Loucy (cell line): ENCODE results near the gene EFNA5.

ENCODE experiments used
- H2AFZ ChIP-seq: fragments of 200-600 bp; sonication (generic); 2 replicates; pipeline ENCODE4 v1.6.0; 2016; ENCODE audit warnings: antibody characterized with exemption, mild to moderate bottlenecking, low read length, moderate library complexity
- H3F3A ChIP-seq: fragments of 200-600 bp; 2 replicates; pipeline ENCODE4 v1.6.0; 2016; ENCODE audit warnings: antibody characterized with exemption, low read depth, mild to moderate bottlenecking
- H3K27me3 ChIP-seq: fragments of 200-600 bp; sonication (generic); 2 replicates; pipeline ENCODE4 v1.6.1; 2014; ENCODE audit warnings: low read length, mild to moderate bottlenecking; ENCODE audit not compliant: insufficient read depth, poor library complexity, severe bottlenecking
- H3K36me3 ChIP-seq: fragments of 200-600 bp; sonication (generic); 2 replicates; pipeline ENCODE4 v1.6.1; 2016; ENCODE audit warnings: low read length; ENCODE audit not compliant: insufficient read depth
- H3K4me1 ChIP-seq: fragments of 200-600 bp; sonication (generic); 2 replicates; pipeline ENCODE4 v1.5.1; 2014; ENCODE audit warnings: low read length, mild to moderate bottlenecking; ENCODE audit not compliant: insufficient read depth, poor library complexity, severe bottlenecking
- H3K4me2 ChIP-seq: fragments of 200-600 bp; sonication (generic); 2 replicates; pipeline ENCODE4 v1.6.0; 2014; ENCODE audit warnings: antibody characterized with exemption, low read length, low read depth, mild to moderate bottlenecking; ENCODE audit not compliant: poor library complexity, severe bottlenecking
- H3K4me3 ChIP-seq: fragments of 200-600 bp; sonication (generic); 2 replicates; pipeline ENCODE4 v1.5.1; 2014; ENCODE audit warnings: low read length, mild to moderate bottlenecking, mixed read lengths; ENCODE audit not compliant: poor library complexity, severe bottlenecking
- H3K79me2 ChIP-seq: fragments of 200-600 bp; sonication (generic); 2 replicates; pipeline ENCODE4 v1.6.1; 2014; ENCODE audit warnings: low read length; ENCODE audit not compliant: insufficient read depth
- H3K9ac ChIP-seq: fragments of 200-600 bp; sonication (generic); 2 replicates; pipeline ENCODE4 v1.6.0; 2014; ENCODE audit warnings: mild to moderate bottlenecking, low read depth, low read length, moderate library complexity; ENCODE audit not compliant: poor library complexity, severe bottlenecking
- H3K9me2 ChIP-seq: fragments of 200-600 bp; sonication (generic); replicated peaks from 2 replicates; pipeline ENCODE4 v1.6.1; 2016; ENCODE audit warnings: low read depth, low read length, mixed read lengths
- H3K9me3 ChIP-seq: fragments of 200-600 bp; sonication (generic); 2 replicates; pipeline ENCODE4 v1.6.1; 2014; ENCODE audit warnings: mild to moderate bottlenecking, antibody characterized with exemption, low read length, low read depth; ENCODE audit not compliant: insufficient read depth
- H4K20me1 ChIP-seq: fragments of 200-600 bp; sonication (generic); 2 replicates; pipeline ENCODE4 v1.6.0; 2014; ENCODE audit warnings: antibody characterized with exemption, low read length, mild to moderate bottlenecking; ENCODE audit not compliant: insufficient read depth, poor library complexity, severe bottlenecking
- EZH2phosphoT487 ChIP-seq: fragments of 200-600 bp; IDR thresholded peaks from 2 replicates; pipeline ENCODE4 v1.6.1; 2018; ENCODE audit warnings: antibody characterized with exemption, mild to moderate bottlenecking, moderate library complexity, borderline replicate concordance
- TF ChIP-seq, protein P1 (sequence below): fragments of 200-600 bp; sonication (generic); conservative IDR thresholded peaks from 2 replicates; pipeline ENCODE4 v1.5.1; 2014; ENCODE audit warnings: mild to moderate bottlenecking, antibody characterized with exemption, low read length

The EFNA5 gene

DNA sequence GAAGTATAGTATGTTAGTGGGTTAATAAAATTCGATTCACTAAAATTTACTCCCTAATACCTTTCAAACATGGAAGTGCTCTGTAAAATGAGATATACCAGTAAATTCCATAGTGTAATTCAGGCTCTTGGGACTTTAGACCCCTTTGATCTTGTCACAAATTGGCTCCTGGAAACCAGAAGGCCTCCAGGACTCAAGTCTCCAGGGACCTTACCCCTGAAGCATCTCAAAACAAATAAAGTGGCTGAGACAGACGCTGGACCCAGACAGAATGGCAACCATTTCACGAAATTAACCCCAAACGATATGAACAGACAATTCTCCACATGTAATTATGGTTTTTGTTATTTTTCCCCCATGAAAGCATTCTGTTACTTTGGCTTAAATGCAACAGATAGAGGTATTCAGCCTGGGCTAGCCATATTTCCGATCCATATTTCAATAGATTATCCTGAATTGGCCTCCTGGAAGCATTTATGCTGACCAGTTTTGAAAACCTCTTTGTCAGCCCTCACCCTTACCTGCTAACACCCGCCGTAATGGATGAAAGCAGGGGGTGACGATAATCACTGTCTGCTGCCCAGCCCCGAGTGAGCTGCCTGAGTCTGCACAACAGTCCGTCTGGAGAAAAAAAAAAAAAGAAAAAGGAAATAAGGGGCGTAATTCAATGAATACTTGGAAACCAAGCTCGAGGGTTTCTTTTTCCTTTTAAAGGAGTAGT is 34.1 kb upstream of the EFNA5 start:
- no peak overlapping the region for H3K9ac ChIP-seq
- no peaks in the 10 kb centered on the region for H3F3A ChIP-seq
- H2AFZ ChIP-seq: no peak overlapping the region
- no peaks in the 10 kb centered on the region for H3K27me3 ChIP-seq
- no peak overlapping the region for H3K4me3 ChIP-seq
- H3K36me3 ChIP-seq: no peaks in the 10 kb centered on the region
- H3K4me2 ChIP-seq: no peak overlapping the region
- no peaks in the 10 kb centered on the region for H3K9me2 ChIP-seq
- no peaks in the 10 kb centered on the region for H3K9me3 ChIP-seq
- TF ChIP-seq EZH2phosphoT487: no peak
- TF ChIP-seq, protein P1, sequence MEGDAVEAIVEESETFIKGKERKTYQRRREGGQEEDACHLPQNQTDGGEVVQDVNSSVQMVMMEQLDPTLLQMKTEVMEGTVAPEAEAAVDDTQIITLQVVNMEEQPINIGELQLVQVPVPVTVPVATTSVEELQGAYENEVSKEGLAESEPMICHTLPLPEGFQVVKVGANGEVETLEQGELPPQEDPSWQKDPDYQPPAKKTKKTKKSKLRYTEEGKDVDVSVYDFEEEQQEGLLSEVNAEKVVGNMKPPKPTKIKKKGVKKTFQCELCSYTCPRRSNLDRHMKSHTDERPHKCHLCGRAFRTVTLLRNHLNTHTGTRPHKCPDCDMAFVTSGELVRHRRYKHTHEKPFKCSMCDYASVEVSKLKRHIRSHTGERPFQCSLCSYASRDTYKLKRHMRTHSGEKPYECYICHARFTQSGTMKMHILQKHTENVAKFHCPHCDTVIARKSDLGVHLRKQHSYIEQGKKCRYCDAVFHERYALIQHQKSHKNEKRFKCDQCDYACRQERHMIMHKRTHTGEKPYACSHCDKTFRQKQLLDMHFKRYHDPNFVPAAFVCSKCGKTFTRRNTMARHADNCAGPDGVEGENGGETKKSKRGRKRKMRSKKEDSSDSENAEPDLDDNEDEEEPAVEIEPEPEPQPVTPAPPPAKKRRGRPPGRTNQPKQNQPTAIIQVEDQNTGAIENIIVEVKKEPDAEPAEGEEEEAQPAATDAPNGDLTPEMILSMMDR: no peak
- no peaks in the 10 kb centered on the region for H3K4me1 ChIP-seq
- no peaks in the 10 kb centered on the region for H3K79me2 ChIP-seq
- H4K20me1 ChIP-seq: no peaks in the 10 kb centered on the region

DNA sequence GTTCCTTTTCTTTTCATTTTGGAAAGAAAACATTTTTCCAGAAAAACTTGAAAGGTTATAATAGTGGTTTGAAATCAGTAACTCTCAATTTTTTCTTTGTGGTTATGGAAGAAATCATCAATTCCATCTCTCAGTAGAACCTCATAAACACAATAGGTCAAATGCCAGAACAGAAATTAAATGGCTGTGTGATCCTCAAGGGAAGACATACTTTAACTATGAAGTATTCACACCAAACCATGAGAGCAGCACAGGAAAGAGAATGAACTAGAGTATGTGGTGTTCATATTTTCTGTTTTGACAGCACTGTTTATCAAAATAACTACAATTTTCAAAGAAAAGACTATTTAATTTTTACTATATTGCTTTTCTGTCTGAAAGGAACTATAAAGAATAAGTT is 29.7 kb upstream of the EFNA5 start:
- no peak overlapping the region for H3K9ac ChIP-seq
- no peaks in the 10 kb centered on the region for H3K79me2 ChIP-seq
- no peaks in the 10 kb centered on the region for H4K20me1 ChIP-seq
- no peaks in the 10 kb centered on the region for H3K27me3 ChIP-seq
- TF ChIP-seq, protein P1: no peak
- TF ChIP-seq EZH2phosphoT487: no peak
- H3K4me2 ChIP-seq: no peak overlapping the region
- no peaks in the 10 kb centered on the region for H3F3A ChIP-seq
- no peaks in the 10 kb centered on the region for H3K9me2 ChIP-seq
- H3K4me1 ChIP-seq: no peaks in the 10 kb centered on the region
- no peak overlapping the region for H3K4me3 ChIP-seq
- no peaks in the 10 kb centered on the region for H3K36me3 ChIP-seq
- H3K9me3 ChIP-seq: no peaks in the 10 kb centered on the region
- H2AFZ ChIP-seq: no peak overlapping the region

DNA sequence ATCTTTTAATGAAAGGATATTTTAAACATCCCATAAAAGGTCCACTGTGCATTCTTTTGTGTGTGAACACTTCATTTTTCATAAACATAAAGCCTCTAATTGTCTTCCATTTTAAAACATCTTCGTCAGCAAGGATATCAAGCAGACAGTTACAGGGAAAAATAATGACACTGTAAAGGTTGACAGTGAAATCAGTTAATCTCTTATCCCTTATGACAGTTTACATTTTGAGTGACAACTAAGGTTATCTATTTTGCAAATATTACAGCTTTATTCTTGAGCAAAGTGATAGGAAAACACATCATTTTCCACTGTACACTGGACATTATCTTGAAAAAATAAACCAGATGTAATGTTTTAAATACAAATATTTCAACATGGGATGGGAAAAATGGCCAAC is 28.7 kb upstream of the EFNA5 start:
- Histone ChIP-seq H4K20me1 (no peaks in the 10 kb centered on the region), H3K4me3 (no peak overlapping the region), H3K79me2 (no peaks in the 10 kb centered on the region), H3K4me1 (no peaks in the 10 kb centered on the region), H3K9ac (no peak overlapping the region), H3K9me2 (no peaks in the 10 kb centered on the region), H3K9me3 (no peaks in the 10 kb centered on the region), H3K36me3 (no peaks in the 10 kb centered on the region), H3F3A (no peaks in the 10 kb centered on the region), H3K27me3 (no peaks in the 10 kb centered on the region), H3K4me2 (no peak overlapping the region), H2AFZ (no peak overlapping the region)
- TF ChIP-seq EZH2phosphoT487: no peak
- TF ChIP-seq, protein P1: no peak
